HTR-8/SVneo (cell line): Measurements from ENCODE around the gene CFAP54.
"Not testable (repeated sequence)": the region's sequence is repeated elsewhere in the genome, so short reads cannot be mapped to it uniquely, and the experiment has no call there.

Experiments
- DNase-seq: peaks from one replicate; pipeline ENCODE4 v3.0.0; 2011; ENCODE audit warnings: low spot score, mixed read lengths; ENCODE audit not compliant: insufficient read length
- FAIRE-seq: peaks from 2 replicates; lab custom pipeline; 2011; peaks lifted over from hg19 to GRCh38; lab: Jason Lieb, UNC

The CFAP54 gene

GRCh38 chr12:96711364-96711763, 222.0 kb downstream of the CFAP54 start:
- FAIRE-seq: no peak
- no peak for DNase-seq

- no peak for FAIRE-seq
Measured at GRCh38 chr12:96714199-96714598, 224.8 kb downstream of the CFAP54 start.

GRCh38 chr12:96719660-96720362, 230.4 kb downstream of the CFAP54 start:
- no peak for FAIRE-seq
- DNase-seq: no peak

More at GRCh38 chr12:96714199-96714598, 224.8 kb downstream of the CFAP54 start:
- DNase-seq: no peak

GRCh38 chr12:96720363-96720705, 231.0 kb downstream of the CFAP54 start:
- no peak for FAIRE-seq
- DNase-seq: no peak

- not testable (repeated sequence) for FAIRE-seq
Measured at GRCh38 chr12:96729466-96729865, 240.1 kb downstream of the CFAP54 start.

GRCh38 chr12:96729886-96730285, 240.5 kb downstream of the CFAP54 start:
- FAIRE-seq: no peak
- no peak for DNase-seq

More at GRCh38 chr12:96729466-96729865, 240.1 kb downstream of the CFAP54 start:
- not testable (repeated sequence) for DNase-seq

GRCh38 chr12:96743606-96744005, 254.2 kb downstream of the CFAP54 start:
- FAIRE-seq (no peak), DNase-seq (no peak)

- DNase-seq (no peak), FAIRE-seq (no peak)
Measured at GRCh38 chr12:96749999-96750398, 260.6 kb downstream of the CFAP54 start.

- FAIRE-seq: no peak
Measured at GRCh38 chr12:96751626-96752025, 262.2 kb downstream of the CFAP54 start.

GRCh38 chr12:96752211-96752610, 262.8 kb downstream of the CFAP54 start:
- FAIRE-seq: no peak
- DNase-seq: no peak

More at GRCh38 chr12:96751626-96752025, 262.2 kb downstream of the CFAP54 start:
- DNase-seq: no peak

GRCh38 chr12:96766232-96766631, 276.9 kb downstream of the CFAP54 start:
- DNase-seq (no peak), FAIRE-seq (no peak)

GRCh38 chr12:96769400-96769799, 280.0 kb downstream of the CFAP54 start:
- DNase-seq: no peak

GRCh38 chr12:96770219-96771102, 281.1 kb downstream of the CFAP54 start:
- no peak for FAIRE-seq
- peak; percentile 8 for DNase-seq

More at GRCh38 chr12:96769400-96769799, 280.0 kb downstream of the CFAP54 start:
- no peak for FAIRE-seq

- FAIRE-seq: no peak
- DNase-seq: no peak
Measured at GRCh38 chr12:96773031-96773430, 283.7 kb downstream of the CFAP54 start.

GRCh38 chr12:96774496-96775256, 285.3 kb downstream of the CFAP54 start:
- DNase-seq (peak; percentile 27), FAIRE-seq (no peak)

- no peak for DNase-seq
- FAIRE-seq: no peak
Measured at GRCh38 chr12:96776908-96777307, 287.5 kb downstream of the CFAP54 start.

GRCh38 chr12:96780330-96780729, 291.0 kb downstream of the CFAP54 start:
- FAIRE-seq (no peak), DNase-seq (no peak)

GRCh38 chr12:96786791-96787190, 297.4 kb downstream of the CFAP54 start:
- no peak for FAIRE-seq
- no peak for DNase-seq

- DNase-seq (no peak), FAIRE-seq (no peak)
Measured at GRCh38 chr12:96803969-96804368, 314.6 kb downstream of the CFAP54 start.

GRCh38 chr12:96806272-96806671, 316.9 kb downstream of the CFAP54 start:
- DNase-seq (no peak), FAIRE-seq (no peak)
